Smooth muscle cell (in vitro differentiated cells): Measurements from ENCODE around the gene ADH6. TPM values are rescaled to one million over a fixed set of nuclear protein-coding genes. Genes with fewer than 3 reads are reported as not detected.

Experiments
- DNase-seq: peaks from one replicate; lab custom pipeline; 2025; ENCODE audit not compliant: unreplicated experiment; lab: John Stamatoyannopoulos, UW
- H2AFZ ChIP-seq: fragments of 200-600 bp; sonication (generic); 2 replicates; pipeline ENCODE4 v1.6.0; 2016; ENCODE audit warnings: antibody characterized with exemption, low read depth, mild to moderate bottlenecking
- H3F3A ChIP-seq: fragments of 200-600 bp; sonication (generic); 2 replicates; pipeline ENCODE4 v1.6.0; 2017; ENCODE audit warnings: antibody characterized with exemption, low read depth
- H3K27ac ChIP-seq: fragments of 200-600 bp; sonication (generic); 2 replicates; pipeline ENCODE4 v1.5.1; 2016; ENCODE audit warnings: low read depth, mild to moderate bottlenecking
- H3K27me3 ChIP-seq: fragments of 200-600 bp; sonication (generic); 2 replicates; pipeline ENCODE4 v1.6.1; 2016; ENCODE audit warnings: low read depth, mild to moderate bottlenecking
- H3K36me3 ChIP-seq: fragments of 200-600 bp; sonication (generic); 2 replicates; pipeline ENCODE4 v1.5.1; 2016; ENCODE audit warnings: low read depth
- H3K4me1 ChIP-seq: fragments of 200-600 bp; sonication (generic); 2 replicates; pipeline ENCODE4 v1.5.1; 2016; ENCODE audit warnings: low read depth
- H3K4me2 ChIP-seq: fragments of 200-600 bp; sonication (generic); 2 replicates; pipeline ENCODE4 v1.6.0; 2016; ENCODE audit warnings: mild to moderate bottlenecking
- H3K4me3 ChIP-seq: fragments of 200-600 bp; sonication (generic); 2 replicates; pipeline ENCODE4 v1.5.1; 2016; ENCODE audit warnings: mild to moderate bottlenecking
- H3K79me2 ChIP-seq: fragments of 200-600 bp; sonication (generic); 2 replicates; pipeline ENCODE4 v1.6.0; 2016; ENCODE audit warnings: low read depth, mild to moderate bottlenecking
- H3K9ac ChIP-seq: fragments of 200-600 bp; sonication (generic); 2 replicates; pipeline ENCODE4 v1.6.0; 2016; ENCODE audit warnings: low read depth
- H3K9me3 ChIP-seq: fragments of 200-600 bp; sonication (generic); replicated peaks from 2 replicates; pipeline ENCODE4 v1.5.1; 2016; ENCODE audit warnings: low read depth
- H4K20me1 ChIP-seq: fragments of 200-600 bp; sonication (generic); 2 replicates; pipeline ENCODE4 v1.6.0; 2016; ENCODE audit warnings: low read depth
- WGBS: methylation state at CpG from one replicate; pipeline ENCODE4 v1.1.7; 2016; ENCODE audit warnings: low lambda C conversion rate; 5-methylcytosine and 5-hydroxymethylcytosine counted together
- polyA plus RNA-seq: library from polyadenylated mRNA; unstranded; fragments of >200 nt; fragmentation: Nextera tagmentation; extraction: Ambion mirVana; gene quantifications from 2 replicates; pipeline ENCODE4 v1.2.1, GENCODE V29; 2016
- total RNA-seq: library from RNA; depleted of rRNA; stranded (reverse); fragments of >200 nt; gene quantifications from 2 replicates; pipeline ENCODE4 v1.2.3, GENCODE V29; 2014
- TF ChIP-seq, protein P1 (sequence below): fragments of 200-600 bp; sonication (generic); IDR thresholded peaks from 2 replicates; pipeline ENCODE4 v1.5.1; 2017; ENCODE audit warnings: borderline replicate concordance, mild to moderate bottlenecking, antibody characterized with exemption; ENCODE audit not compliant: insufficient read depth, poor library complexity, severe bottlenecking

ADH6 gene
- total RNA-seq (not detected in 2 replicates), polyA plus RNA-seq (0.15 and 0.22 TPM in 2 replicates)

DNA sequence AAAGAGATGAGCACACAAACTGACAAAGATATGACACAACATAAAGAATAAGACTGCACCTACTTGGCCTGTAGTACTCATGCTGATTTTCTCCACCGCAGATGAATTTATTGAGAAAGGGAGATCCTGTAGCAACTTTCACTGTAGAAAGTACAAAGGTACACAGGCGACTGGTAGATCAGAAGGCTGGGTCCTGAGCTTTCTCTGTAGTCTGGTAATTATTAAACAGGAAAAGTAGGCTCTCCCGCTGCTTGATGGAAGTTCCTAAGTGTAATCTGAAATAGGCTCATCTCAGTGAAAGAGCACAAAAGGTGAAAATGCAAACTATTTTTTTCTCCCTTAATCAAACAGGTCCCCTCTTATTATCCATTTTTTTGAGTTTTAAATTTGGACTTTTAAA is at the start of gene ADH6:
Gene ADH6 (minus strand): TSS at position 175 of the 400 bp plus-strand sequence. CDS start 94 bp downstream, at position 81.
- H3F3A ChIP-seq, result no peaks in the 10 kb centered on the region
- H3K27ac ChIP-seq, result no peak within 1 kb of the TSS
- WGBS, result 87% methylated on average over 3 of the region's 3 CpGs
- TF ChIP-seq, protein P1, sequence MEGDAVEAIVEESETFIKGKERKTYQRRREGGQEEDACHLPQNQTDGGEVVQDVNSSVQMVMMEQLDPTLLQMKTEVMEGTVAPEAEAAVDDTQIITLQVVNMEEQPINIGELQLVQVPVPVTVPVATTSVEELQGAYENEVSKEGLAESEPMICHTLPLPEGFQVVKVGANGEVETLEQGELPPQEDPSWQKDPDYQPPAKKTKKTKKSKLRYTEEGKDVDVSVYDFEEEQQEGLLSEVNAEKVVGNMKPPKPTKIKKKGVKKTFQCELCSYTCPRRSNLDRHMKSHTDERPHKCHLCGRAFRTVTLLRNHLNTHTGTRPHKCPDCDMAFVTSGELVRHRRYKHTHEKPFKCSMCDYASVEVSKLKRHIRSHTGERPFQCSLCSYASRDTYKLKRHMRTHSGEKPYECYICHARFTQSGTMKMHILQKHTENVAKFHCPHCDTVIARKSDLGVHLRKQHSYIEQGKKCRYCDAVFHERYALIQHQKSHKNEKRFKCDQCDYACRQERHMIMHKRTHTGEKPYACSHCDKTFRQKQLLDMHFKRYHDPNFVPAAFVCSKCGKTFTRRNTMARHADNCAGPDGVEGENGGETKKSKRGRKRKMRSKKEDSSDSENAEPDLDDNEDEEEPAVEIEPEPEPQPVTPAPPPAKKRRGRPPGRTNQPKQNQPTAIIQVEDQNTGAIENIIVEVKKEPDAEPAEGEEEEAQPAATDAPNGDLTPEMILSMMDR, result no peak
- H3K4me3 ChIP-seq, result no peak within 1 kb of the TSS
- no peaks in the 10 kb centered on the region for H4K20me1 ChIP-seq
- H3K4me1 ChIP-seq, result no peaks in the 10 kb centered on the region
- H3K79me2 ChIP-seq, result no peaks in the 10 kb centered on the region
- H3K9me3 ChIP-seq, result no peaks in the 10 kb centered on the region
- no peak within 1 kb of the TSS for H3K4me2 ChIP-seq
- DNase-seq, result no peak
- H2AFZ ChIP-seq, result no peak within 1 kb of the TSS
- H3K9ac ChIP-seq, result no peak within 1 kb of the TSS
- H3K36me3 ChIP-seq, result no peaks in the 10 kb centered on the region
- no peaks in the 10 kb centered on the region for H3K27me3 ChIP-seq

DNA sequence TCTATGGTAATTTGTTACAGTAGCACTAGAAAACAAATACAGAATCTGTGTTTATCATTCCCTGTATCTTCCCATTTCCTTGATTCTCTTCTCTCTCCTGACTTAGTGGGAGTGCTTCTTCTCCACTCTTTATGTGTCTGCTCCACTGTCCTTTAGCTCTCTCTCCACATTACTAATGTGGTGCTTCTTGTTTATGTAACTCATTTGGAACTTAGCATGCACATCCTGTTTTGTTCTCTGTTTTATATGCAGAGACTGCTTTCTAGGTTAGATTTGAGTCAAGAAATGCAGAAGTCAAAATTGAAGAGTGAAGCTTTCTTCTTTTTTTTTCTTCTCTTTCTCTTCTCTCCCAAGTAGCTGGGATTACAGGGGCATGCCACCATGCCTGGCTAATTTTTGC is 45.9 kb upstream of the ADH6 start:
- H3F3A ChIP-seq, result no peaks in the 10 kb centered on the region
- no peaks in the 10 kb centered on the region for H3K9me3 ChIP-seq
- no peak for DNase-seq
- H3K79me2 ChIP-seq, result no peaks in the 10 kb centered on the region
- H3K36me3 ChIP-seq, result no peaks in the 10 kb centered on the region
- no peak overlapping the region for H3K27ac ChIP-seq
- H3K4me3 ChIP-seq, result no peak overlapping the region
- no peak overlapping the region for H2AFZ ChIP-seq
- no peak overlapping the region for H3K9ac ChIP-seq
- H4K20me1 ChIP-seq, result no peaks in the 10 kb centered on the region
- H3K27me3 ChIP-seq, result no peaks in the 10 kb centered on the region
- H3K4me1 ChIP-seq, result no peaks in the 10 kb centered on the region
- H3K4me2 ChIP-seq, result no peak overlapping the region
- TF ChIP-seq, protein P1, result no peak

DNA sequence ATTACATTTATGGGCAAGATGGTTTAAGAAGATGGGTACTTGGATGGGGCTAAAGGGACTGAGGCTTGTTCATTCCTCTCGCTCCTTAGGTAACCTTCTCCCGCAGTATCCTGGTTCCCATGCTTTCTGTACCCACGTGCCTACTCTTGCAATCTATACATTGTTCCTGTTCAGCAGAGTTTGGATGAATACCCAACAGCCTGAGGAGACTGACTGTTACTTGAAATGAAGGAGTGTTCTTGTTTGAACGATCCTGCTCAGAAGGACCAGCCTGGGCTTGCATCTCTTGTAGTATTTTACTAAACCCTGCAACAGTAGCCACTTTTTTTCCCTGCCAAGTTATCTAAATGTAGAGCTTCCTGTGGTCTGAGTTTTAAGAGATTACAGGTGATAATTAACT is 33.7 kb upstream of the ADH6 start:
- Histone ChIP-seq H3K4me1 (no peaks in the 10 kb centered on the region), H3F3A (no peaks in the 10 kb centered on the region), H3K4me3 (no peak overlapping the region), H2AFZ (no peak overlapping the region), H4K20me1 (no peaks in the 10 kb centered on the region), H3K36me3 (no peaks in the 10 kb centered on the region), H3K27ac (no peak overlapping the region), H3K4me2 (no peak overlapping the region), H3K9me3 (no peaks in the 10 kb centered on the region), H3K79me2 (no peaks in the 10 kb centered on the region), H3K9ac (no peak overlapping the region), H3K27me3 (no peaks in the 10 kb centered on the region)
- 88% methylated on average over 4 of the region's 4 CpGs for WGBS
- no peak for DNase-seq
- TF ChIP-seq, protein P1, result no peak

DNA sequence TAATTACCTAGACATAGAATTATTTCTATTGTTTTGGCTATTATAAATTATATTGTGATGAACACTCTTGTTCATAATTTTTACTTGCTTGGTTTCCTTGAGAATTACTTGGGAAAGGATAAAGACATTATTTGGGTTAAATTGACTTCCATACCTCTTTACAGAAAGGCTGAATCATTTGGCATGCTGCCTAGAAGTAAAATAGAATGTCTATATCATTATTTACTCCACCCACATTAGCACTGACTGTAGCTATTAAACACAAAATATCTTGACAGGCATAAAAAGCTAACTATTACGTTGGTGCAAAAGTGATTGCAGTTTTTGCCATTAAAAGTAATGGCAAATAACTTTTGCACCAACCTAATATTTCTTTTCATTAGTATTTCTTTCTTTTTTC is 29.7 kb upstream of the ADH6 start:
- Histone ChIP-seq H3F3A (no peaks in the 10 kb centered on the region), H3K9me3 (no peaks in the 10 kb centered on the region), H3K27me3 (no peaks in the 10 kb centered on the region), H3K36me3 (no peaks in the 10 kb centered on the region), H3K4me3 (no peak overlapping the region), H2AFZ (no peak overlapping the region), H4K20me1 (no peaks in the 10 kb centered on the region), H3K4me1 (no peaks in the 10 kb centered on the region), H3K79me2 (no peaks in the 10 kb centered on the region), H3K9ac (no peak overlapping the region), H3K4me2 (no peak overlapping the region), H3K27ac (no peak overlapping the region)
- DNase-seq, result no peak
- TF ChIP-seq, protein P1, result no peak
- 86% methylated on average over 1 of the region's 1 CpG for WGBS
